ENCODE results near the gene CHRNB1.

DNA sequence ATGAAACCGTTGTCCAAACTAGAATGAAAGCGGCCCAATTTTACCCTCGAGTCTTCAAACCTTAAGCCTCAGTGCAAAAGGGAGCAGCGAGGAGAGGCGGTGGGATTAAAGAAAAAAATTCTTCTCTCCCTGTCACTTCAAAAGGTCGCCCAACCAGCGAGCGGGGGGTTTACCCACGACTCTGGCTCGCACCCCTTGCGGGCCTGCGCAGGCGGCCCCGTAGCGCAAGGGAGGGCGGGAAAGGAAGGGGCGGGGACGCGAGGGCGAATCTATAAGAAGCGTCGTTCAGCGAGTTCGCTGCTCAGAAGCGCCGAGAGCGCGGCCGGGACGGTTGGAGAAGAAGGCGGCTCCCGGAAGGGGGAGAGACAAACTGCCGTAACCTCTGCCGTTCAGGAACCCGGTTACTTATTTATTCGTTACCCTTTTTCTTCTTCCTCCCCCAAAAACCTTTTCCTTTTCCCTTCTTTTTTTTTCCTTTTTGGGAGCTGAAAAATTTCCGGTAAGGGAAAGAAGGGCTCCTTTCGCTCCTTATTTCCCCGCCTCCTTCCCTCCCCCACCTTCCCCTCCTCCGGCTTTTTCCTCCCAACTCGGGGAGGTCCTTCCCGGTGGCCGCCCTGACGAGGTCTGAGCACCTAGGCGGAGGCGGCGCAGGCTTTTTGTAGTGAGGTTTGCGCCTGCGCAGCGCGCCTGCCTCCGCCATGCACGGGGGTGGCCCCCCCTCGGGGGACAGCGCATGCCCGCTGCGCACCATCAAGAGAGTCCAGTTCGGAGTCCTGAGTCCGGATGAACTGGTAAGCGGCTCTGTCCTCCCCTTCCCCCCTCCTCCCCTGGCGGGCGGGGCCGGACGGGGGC lies 39.4 kb downstream of the CHRNB1 start, which contains the start of gene POLR2A:
- TF ChIP-seq EZH2 (IDR thresholded peaks at IDR 0.05) = no peak
- TF ChIP-seq, protein P1, sequence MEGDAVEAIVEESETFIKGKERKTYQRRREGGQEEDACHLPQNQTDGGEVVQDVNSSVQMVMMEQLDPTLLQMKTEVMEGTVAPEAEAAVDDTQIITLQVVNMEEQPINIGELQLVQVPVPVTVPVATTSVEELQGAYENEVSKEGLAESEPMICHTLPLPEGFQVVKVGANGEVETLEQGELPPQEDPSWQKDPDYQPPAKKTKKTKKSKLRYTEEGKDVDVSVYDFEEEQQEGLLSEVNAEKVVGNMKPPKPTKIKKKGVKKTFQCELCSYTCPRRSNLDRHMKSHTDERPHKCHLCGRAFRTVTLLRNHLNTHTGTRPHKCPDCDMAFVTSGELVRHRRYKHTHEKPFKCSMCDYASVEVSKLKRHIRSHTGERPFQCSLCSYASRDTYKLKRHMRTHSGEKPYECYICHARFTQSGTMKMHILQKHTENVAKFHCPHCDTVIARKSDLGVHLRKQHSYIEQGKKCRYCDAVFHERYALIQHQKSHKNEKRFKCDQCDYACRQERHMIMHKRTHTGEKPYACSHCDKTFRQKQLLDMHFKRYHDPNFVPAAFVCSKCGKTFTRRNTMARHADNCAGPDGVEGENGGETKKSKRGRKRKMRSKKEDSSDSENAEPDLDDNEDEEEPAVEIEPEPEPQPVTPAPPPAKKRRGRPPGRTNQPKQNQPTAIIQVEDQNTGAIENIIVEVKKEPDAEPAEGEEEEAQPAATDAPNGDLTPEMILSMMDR (IDR thresholded peaks at IDR 0.05) = no peak
